GM18508 (cell line): ENCODE data around the gene RO60.
A peak's percentile ranks its signal among the peaks of the same experiment; 100 is the strongest.

Experiments
- ATAC-seq: cut with Tn5 transposase; IDR thresholded peaks from one replicate; pipeline ENCODE4 v1.9.1; 2021; ENCODE audit warnings: moderate number of reproducible peaks; ENCODE audit not compliant: insufficient read depth, unreplicated experiment

The RO60 gene

GRCh38 chr1:193060406-193060805, 994 bp downstream of the RO60 start:
- no peak for ATAC-seq

GRCh38 chr1:193060938-193061337, 1.5 kb downstream of the RO60 start:
- ATAC-seq: no peak

- no peak for ATAC-seq
These were observed 3.5 kb downstream of the RO60 start for GRCh38 chr1:193062698-193063463.

- no peak for ATAC-seq
These were observed 6.5 kb downstream of the RO60 start for GRCh38 chr1:193065954-193066353.

GRCh38 chr1:193066606-193067005, 7.2 kb downstream of the RO60 start:
- no peak for ATAC-seq

GRCh38 chr1:193068013-193068412, 8.6 kb downstream of the RO60 start:
- ATAC-seq: no peak

GRCh38 chr1:193069748-193070385, 10.5 kb downstream of the RO60 start:
- ATAC-seq: no peak

GRCh38 chr1:193070386-193070753, 11.0 kb downstream of the RO60 start:
- ATAC-seq: no peak

GRCh38 chr1:193070942-193071341, 11.5 kb downstream of the RO60 start:
- ATAC-seq: no peak

- no peak for ATAC-seq
These were observed 18.6 kb downstream of the RO60 start for GRCh38 chr1:193077991-193078390.

GRCh38 chr1:193079187-193079586, 19.8 kb downstream of the RO60 start:
- ATAC-seq: no peak

GRCh38 chr1:193083365-193084088, 24.1 kb downstream of the RO60 start:
- peak; percentile 78 for ATAC-seq

GRCh38 chr1:193085263-193085662, 25.9 kb downstream of the RO60 start:
- no peak for ATAC-seq

- ATAC-seq: no peak
These were observed 26.9 kb downstream of the RO60 start for GRCh38 chr1:193086342-193086741.

GRCh38 chr1:193087893-193088292, 28.5 kb downstream of the RO60 start:
- no peak for ATAC-seq

- no peak for ATAC-seq
These were observed 31.5 kb downstream of the RO60 start for GRCh38 chr1:193090865-193091264.

- ATAC-seq: no peak
These were observed 34.7 kb downstream of the RO60 start for GRCh38 chr1:193094112-193094511.

GRCh38 chr1:193102662-193103061, 43.2 kb downstream of the RO60 start:
- ATAC-seq: no peak

- ATAC-seq: no peak
These were observed 44.5 kb downstream of the RO60 start for GRCh38 chr1:193103759-193104501.

GRCh38 chr1:193104502-193104906, 45.1 kb downstream of the RO60 start:
- peak; percentile 22 for ATAC-seq
